ENCODE results near the gene ERBB3.

GRCh38 chr12:56130876-56131275 is 50.9 kb downstream of the ERBB3 start:
- TF ChIP-seq CTCF (IDR thresholded peaks at IDR 0.05) (no peak), POLR2AphosphoS5 (IDR thresholded peaks at IDR 0.05; ENCODE audit: low read depth, low read length) (no peak), MXI1 (IDR thresholded peaks at IDR 0.05; ENCODE audit: low read depth, low read length) (no peak), SIN3A (IDR thresholded peaks at IDR 0.05; ENCODE audit: borderline replicate concordance, low read depth, low read length) (no peak), RAD21 (IDR thresholded peaks at IDR 0.05; ENCODE audit: low read length) (no peak)

Data from SK-N-SH (cell line).